ENCODE measurements around the gene SEMA3A. TPM values are rescaled to one million over a fixed set of nuclear protein-coding genes. Genes with fewer than 3 reads are reported as not detected.

Gene SEMA3A
- total RNA-seq, 1 experiment from 2014 or later: 43.3 TPM

DNA sequence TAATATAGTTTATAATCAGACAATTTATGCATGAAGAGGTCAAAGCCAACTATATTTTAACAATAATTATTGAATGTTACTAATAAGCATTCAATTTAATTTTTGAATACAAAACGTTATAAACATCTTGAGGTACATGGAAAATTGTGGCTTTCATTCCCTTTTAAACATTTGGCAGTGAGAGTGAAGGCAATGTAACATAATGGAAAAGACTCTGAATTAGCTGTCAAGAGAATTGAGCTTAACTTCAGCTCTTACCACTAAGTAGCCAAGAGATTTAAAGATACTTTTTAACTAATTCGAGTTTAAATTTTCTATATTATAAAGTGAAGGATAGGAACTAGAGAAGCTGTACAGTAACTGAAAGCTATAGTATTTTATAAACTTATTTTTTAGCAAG is 98.6 kb downstream of the SEMA3A start:
- no peak for DNase-seq (ENCODE audit: low read depth, low spot score)
- ATAC-seq: no peak
- no peak overlapping the region for H3K4me3 ChIP-seq (ENCODE audit: low read depth in 2 of 2, low read length in 2 of 2)
- H3K36me3 ChIP-seq (ENCODE audit: control insufficient read depth, insufficient read depth, low read length): no peaks in the 10 kb centered on the region
- ChIA-PET POLR2A (no interaction called here), CTCF (no interaction called here)
- peaks cover 11% of the 10 kb centered on the region; the same call in 1 of the 2 replicates for H3K4me1 ChIP-seq (ENCODE audit: control insufficient read depth, insufficient read depth, low read length)
- H3K27me3 ChIP-seq (ENCODE audit: control insufficient read depth, insufficient read depth, low read length): no peaks in the 10 kb centered on the region
- in situ Hi-C loops (cut with HindIII; ENCODE audit: low pct_unique_long_range_greater_than_20kb, low sequenced_read_pairs): no loop called here
- intact Hi-C loops (cut with micrococcal nuclease; ENCODE audit: unreplicated experiment): no loop called here
- H3K9me3 ChIP-seq (ENCODE audit: control insufficient read depth, insufficient read depth, low read depth, low read length): no peaks in the 10 kb centered on the region
- H3K27ac ChIP-seq (ENCODE audit: low read length): no peak overlapping the region; the same call in 1 of the 2 replicates
- BruUV-seq (replicated peaks): no TSS peak
- TF ChIP-seq SIN3A (IDR thresholded peaks at IDR 0.05; ENCODE audit: borderline replicate concordance, insufficient read depth, low read depth, low read length): no peak
- TF ChIP-seq, protein P1, sequence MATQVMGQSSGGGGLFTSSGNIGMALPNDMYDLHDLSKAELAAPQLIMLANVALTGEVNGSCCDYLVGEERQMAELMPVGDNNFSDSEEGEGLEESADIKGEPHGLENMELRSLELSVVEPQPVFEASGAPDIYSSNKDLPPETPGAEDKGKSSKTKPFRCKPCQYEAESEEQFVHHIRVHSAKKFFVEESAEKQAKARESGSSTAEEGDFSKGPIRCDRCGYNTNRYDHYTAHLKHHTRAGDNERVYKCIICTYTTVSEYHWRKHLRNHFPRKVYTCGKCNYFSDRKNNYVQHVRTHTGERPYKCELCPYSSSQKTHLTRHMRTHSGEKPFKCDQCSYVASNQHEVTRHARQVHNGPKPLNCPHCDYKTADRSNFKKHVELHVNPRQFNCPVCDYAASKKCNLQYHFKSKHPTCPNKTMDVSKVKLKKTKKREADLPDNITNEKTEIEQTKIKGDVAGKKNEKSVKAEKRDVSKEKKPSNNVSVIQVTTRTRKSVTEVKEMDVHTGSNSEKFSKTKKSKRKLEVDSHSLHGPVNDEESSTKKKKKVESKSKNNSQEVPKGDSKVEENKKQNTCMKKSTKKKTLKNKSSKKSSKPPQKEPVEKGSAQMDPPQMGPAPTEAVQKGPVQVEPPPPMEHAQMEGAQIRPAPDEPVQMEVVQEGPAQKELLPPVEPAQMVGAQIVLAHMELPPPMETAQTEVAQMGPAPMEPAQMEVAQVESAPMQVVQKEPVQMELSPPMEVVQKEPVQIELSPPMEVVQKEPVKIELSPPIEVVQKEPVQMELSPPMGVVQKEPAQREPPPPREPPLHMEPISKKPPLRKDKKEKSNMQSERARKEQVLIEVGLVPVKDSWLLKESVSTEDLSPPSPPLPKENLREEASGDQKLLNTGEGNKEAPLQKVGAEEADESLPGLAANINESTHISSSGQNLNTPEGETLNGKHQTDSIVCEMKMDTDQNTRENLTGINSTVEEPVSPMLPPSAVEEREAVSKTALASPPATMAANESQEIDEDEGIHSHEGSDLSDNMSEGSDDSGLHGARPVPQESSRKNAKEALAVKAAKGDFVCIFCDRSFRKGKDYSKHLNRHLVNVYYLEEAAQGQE (IDR thresholded peaks at IDR 0.05; ENCODE audit: insufficient read depth in 1 of 2, low read depth in 2 of 2, low read length in 1 of 2): no peak
- no peak for TF ChIP-seq TCF7L2 (IDR thresholded peaks at IDR 0.05; ENCODE audit: low read depth, low read length)
- TF ChIP-seq POLR2AphosphoS5 (IDR thresholded peaks at IDR 0.05; ENCODE audit: low read depth, low read length): no peak
- TF ChIP-seq CTCF (IDR thresholded peaks at IDR 0.05): no peak

- POLR2A ChIA-PET: no interaction called here
- intact Hi-C loops (cut with micrococcal nuclease; ENCODE audit: unreplicated experiment): no loop called here
- Histone ChIP-seq H3K27ac (ENCODE audit: low read length) (peak overlapping the region; percentile 66), H3K9me3 (ENCODE audit: control insufficient read depth, insufficient read depth, low read depth, low read length) (no peaks in the 10 kb centered on the region), H3K4me1 (ENCODE audit: control insufficient read depth, insufficient read depth, low read length) (peaks cover 11% of the 10 kb centered on the region; the same call in 1 of the 2 replicates), H3K4me3 (ENCODE audit: low read depth in 2 of 2, low read length in 2 of 2) (no peak overlapping the region), H3K36me3 (ENCODE audit: control insufficient read depth, insufficient read depth, low read length) (no peaks in the 10 kb centered on the region), H3K27me3 (ENCODE audit: control insufficient read depth, insufficient read depth, low read length) (no peaks in the 10 kb centered on the region)
- in situ Hi-C loops (cut with HindIII; ENCODE audit: low pct_unique_long_range_greater_than_20kb, low sequenced_read_pairs): no loop called here
- peak; percentile 62; the same call in 1 of the 2 replicates for ATAC-seq
- no TSS peak for BruUV-seq (replicated peaks)
- CTCF ChIA-PET: no interaction called here
- TF ChIP-seq, protein P1 (IDR thresholded peaks at IDR 0.05; ENCODE audit: insufficient read depth in 1 of 2, low read depth in 2 of 2, low read length in 1 of 2): no peak
- TF ChIP-seq TCF7L2 (IDR thresholded peaks at IDR 0.05; ENCODE audit: low read depth, low read length) (no peak), CTCF (IDR thresholded peaks at IDR 0.05) (no peak), POLR2AphosphoS5 (IDR thresholded peaks at IDR 0.05; ENCODE audit: low read depth, low read length) (no peak), SIN3A (IDR thresholded peaks at IDR 0.05; ENCODE audit: borderline replicate concordance, insufficient read depth, low read depth, low read length) (no peak)
- no peak for DNase-seq (ENCODE audit: low read depth, low spot score)
These were observed 102.4 kb downstream of the SEMA3A start for GRCh38 chr7:84092207-84092606.

Measured in Panc1 (cell line).